Karpas-422 (cell line): ENCODE data around the gene ATF6B. TPM values are rescaled to one million over a fixed set of nuclear protein-coding genes. Genes with fewer than 3 reads are reported as not detected.
"Not testable (repeated sequence)": the region's sequence is repeated elsewhere in the genome, so short reads cannot be mapped to it uniquely, and the experiment has no call there.

Source experiments
- DNase-seq: peaks from one replicate; pipeline ENCODE4 v3.0.0-alpha.2; 2015
- H2AFZ ChIP-seq: fragments of 200-600 bp; sonication (generic); 2 replicates; pipeline ENCODE4 v1.6.1; 2014; ENCODE audit warnings: antibody characterized with exemption, low read length, mixed read lengths
- H3K27ac ChIP-seq: fragments of 200-600 bp; sonication (generic); 2 replicates; pipeline ENCODE4 v1.5.1; 2014; ENCODE audit warnings: mild to moderate bottlenecking, low read length, moderate library complexity
- H3K27me3 ChIP-seq: fragments of 200-600 bp; sonication (generic); 2 replicates; pipeline ENCODE4 v1.6.1; 2014; ENCODE audit warnings: low read length, mixed read lengths
- H3K36me3 ChIP-seq: fragments of 200-600 bp; sonication (generic); 2 replicates; pipeline ENCODE4 v1.6.1; 2014; ENCODE audit warnings: low read length, mixed read lengths; ENCODE audit not compliant: insufficient read depth
- H3K4me1 ChIP-seq: fragments of 200-600 bp; sonication (generic); 2 replicates; pipeline ENCODE4 v1.6.1; 2014; ENCODE audit warnings: mild to moderate bottlenecking, low read length, mixed read lengths
- H3K4me2 ChIP-seq: fragments of 200-600 bp; sonication (generic); 2 replicates; pipeline ENCODE4 v1.6.1; 2014; ENCODE audit warnings: low read length, low read depth, mild to moderate bottlenecking; ENCODE audit not compliant: poor library complexity, severe bottlenecking
- H3K4me3 ChIP-seq: fragments of 200-600 bp; sonication (generic); 2 replicates; pipeline ENCODE4 v1.5.1; 2014; ENCODE audit warnings: mild to moderate bottlenecking, antibody characterized with exemption, low read length, mixed read lengths
- H3K79me2 ChIP-seq: fragments of 200-600 bp; sonication (generic); 2 replicates; pipeline ENCODE4 v1.6.1; 2014; ENCODE audit warnings: mild to moderate bottlenecking, low read length, mixed read lengths
- H3K9ac ChIP-seq: fragments of 200-600 bp; sonication (generic); 2 replicates; pipeline ENCODE4 v1.6.0; 2014; ENCODE audit warnings: low read length
- H3K9me2 ChIP-seq: fragments of 200-600 bp; sonication (generic), shearing (Covaris generic); replicated peaks from 2 replicates; pipeline ENCODE4 v1.6.0; 2014; ENCODE audit warnings: mild to moderate bottlenecking, low read length, moderate library complexity; ENCODE audit not compliant: insufficient read depth
- H3K9me3 ChIP-seq: fragments of 300-700, 200-600 bp; sonication (generic); 2 replicates; pipeline ENCODE4 v1.6.1; 2014; ENCODE audit warnings: low read length, mixed read lengths
- H4K20me1 ChIP-seq: fragments of 200-600 bp; sonication (generic); 2 replicates; pipeline ENCODE4 v1.6.1; 2014; ENCODE audit warnings: mild to moderate bottlenecking, antibody characterized with exemption, low read length, low read depth; ENCODE audit not compliant: insufficient read depth
- total RNA-seq: library from RNA; depleted of rRNA; stranded (reverse); fragments of >200 nt; shearing (Covaris generic); gene quantifications from 2 replicates; pipeline ENCODE4 v1.2.3, GENCODE V29; 2014; ENCODE audit warnings: low replicate concordance

ATF6B gene
- total RNA-seq, 1 experiment from 2014 or later = 51.3 TPM

DNA sequence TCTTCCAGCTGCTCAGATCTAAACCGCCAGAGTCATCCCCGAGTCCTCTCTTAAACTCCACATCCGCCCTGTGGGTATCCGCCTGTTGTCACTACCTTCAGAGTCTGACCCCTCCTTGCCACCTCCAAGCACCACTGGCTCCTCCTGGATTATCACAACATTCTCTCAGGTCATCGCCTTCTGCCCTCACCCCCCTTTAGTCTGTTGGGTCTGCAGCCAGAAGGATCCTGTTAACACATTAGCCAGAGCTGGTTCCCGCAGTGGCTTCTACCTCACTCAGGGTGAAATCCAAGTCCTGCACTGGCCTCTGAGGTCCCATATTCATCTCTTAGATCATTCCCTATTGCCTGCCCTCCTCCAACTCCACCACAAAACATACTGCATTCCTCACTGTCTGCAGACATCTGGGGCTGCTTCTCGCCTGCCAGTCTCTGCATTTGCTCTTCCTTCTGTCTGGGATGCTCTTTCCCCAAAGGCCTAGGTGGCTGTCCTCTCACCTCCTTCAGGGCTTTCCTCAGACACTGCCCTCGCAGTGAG is 53.0 kb downstream of the ATF6B start:
- H3K9ac ChIP-seq = no peak overlapping the region
- H3K9me3 ChIP-seq = no peaks in the 10 kb centered on the region
- no peaks in the 10 kb centered on the region for H3K4me1 ChIP-seq
- no peaks in the 10 kb centered on the region for H3K27me3 ChIP-seq
- H3K79me2 ChIP-seq = no peaks in the 10 kb centered on the region
- H3K36me3 ChIP-seq = no peaks in the 10 kb centered on the region
- H4K20me1 ChIP-seq = no peaks in the 10 kb centered on the region
- no peaks in the 10 kb centered on the region for H3K9me2 ChIP-seq
- H3K27ac ChIP-seq = no peak overlapping the region
- no peak overlapping the region for H3K4me3 ChIP-seq
- H3K4me2 ChIP-seq = no peak overlapping the region
- no peak for DNase-seq
- H2AFZ ChIP-seq = no peak overlapping the region

DNA sequence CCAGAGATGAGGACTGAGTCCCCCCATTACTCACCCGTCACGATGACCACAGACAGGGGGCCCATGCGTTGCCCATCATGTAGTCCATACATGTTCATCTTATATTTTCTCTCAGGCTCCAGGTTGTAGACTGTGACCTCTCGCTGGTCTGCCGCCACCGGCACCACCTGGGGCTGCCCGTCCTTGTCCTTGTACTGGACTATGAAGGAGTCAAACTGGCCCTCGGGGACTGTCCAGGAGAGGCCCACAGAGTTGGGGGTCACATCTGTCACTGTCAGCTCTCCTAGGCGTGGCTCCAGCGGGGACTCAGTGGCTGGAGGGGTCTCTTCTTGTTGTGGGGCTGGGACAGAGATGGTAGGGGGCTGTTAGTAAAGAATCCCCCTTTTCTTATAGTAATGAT is 54.4 kb downstream of the ATF6B start:
- Histone ChIP-seq H4K20me1 (no peaks in the 10 kb centered on the region), H3K4me3 (no peak overlapping the region), H3K9me2 (no peaks in the 10 kb centered on the region), H3K4me2 (no peak overlapping the region), H2AFZ (no peak overlapping the region), H3K79me2 (no peaks in the 10 kb centered on the region), H3K27me3 (no peaks in the 10 kb centered on the region), H3K9me3 (no peaks in the 10 kb centered on the region), H3K4me1 (no peaks in the 10 kb centered on the region), H3K9ac (no peak overlapping the region), H3K36me3 (no peaks in the 10 kb centered on the region), H3K27ac (no peak overlapping the region)
- no peak for DNase-seq

DNA sequence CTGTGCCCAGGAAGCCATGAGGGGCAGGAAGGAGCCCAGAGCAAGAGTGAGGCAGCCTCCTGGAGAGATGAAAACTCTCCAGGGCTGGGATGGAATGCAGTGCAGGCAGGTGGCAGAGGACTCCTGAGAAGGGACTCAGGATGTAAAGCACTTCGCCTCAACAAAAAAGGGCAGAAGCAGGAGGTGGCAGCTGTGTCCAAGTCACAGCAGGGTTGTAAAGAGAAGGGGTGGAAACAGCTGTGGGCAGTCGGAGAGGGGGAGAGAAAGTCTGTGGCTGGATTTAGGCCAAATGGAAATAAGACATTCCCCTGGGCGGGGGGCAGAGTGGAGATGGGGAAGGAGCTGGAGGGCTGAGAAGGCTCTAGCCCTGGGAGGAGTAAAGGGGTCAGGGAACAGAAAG is 54.9 kb downstream of the ATF6B start:
- no peak overlapping the region for H3K27ac ChIP-seq
- H2AFZ ChIP-seq = no peak overlapping the region
- no peaks in the 10 kb centered on the region for H3K4me1 ChIP-seq
- H3K4me2 ChIP-seq = no peak overlapping the region
- H3K9me2 ChIP-seq = no peaks in the 10 kb centered on the region
- no peaks in the 10 kb centered on the region for H3K36me3 ChIP-seq
- DNase-seq = no peak
- H3K9ac ChIP-seq = no peak overlapping the region
- no peaks in the 10 kb centered on the region for H3K9me3 ChIP-seq
- no peaks in the 10 kb centered on the region for H3K27me3 ChIP-seq
- no peak overlapping the region for H3K4me3 ChIP-seq
- H3K79me2 ChIP-seq = no peaks in the 10 kb centered on the region
- no peaks in the 10 kb centered on the region for H4K20me1 ChIP-seq

DNA sequence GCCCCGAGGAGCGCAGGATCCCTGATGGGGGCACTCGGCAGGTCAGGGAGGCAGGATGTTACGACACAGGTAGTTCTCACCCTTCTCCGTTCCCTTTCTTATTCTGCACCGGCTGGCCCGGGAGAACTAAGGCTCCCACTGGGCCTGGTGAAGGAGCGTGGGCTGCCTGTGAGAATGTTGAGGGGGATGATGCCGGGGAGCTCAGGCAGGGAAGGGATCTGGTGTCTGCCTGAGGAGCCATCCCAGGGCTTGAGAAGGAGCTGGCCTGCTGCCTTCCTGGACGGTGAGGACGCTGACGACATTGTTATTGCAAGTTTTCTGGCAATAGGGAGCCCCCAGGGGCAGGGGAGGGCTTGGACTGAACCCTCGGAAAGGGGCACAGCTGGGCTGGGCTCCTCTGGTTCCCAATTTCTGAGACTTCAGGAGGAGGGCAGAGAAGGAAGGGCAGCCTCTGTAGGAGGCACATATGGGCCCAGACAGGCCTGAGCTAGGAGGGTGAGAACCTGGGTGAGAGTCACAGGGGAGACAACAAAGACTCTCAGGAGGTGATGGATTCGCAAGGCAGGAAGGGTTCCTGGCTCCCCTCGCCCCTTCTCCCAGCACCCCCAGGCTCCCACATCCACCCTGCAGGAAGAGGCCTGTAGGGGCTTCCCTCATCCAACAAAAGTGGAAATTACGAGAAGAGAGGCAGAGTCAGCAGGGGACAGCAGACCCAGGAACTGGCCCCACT is 57.1 kb downstream of the ATF6B start:
- Histone ChIP-seq H4K20me1 (no peaks in the 10 kb centered on the region), H3K9ac (no peak overlapping the region), H3K36me3 (no peaks in the 10 kb centered on the region), H3K9me2 (no peaks in the 10 kb centered on the region), H3K4me2 (no peak overlapping the region), H3K4me1 (no peaks in the 10 kb centered on the region), H3K27me3 (no peaks in the 10 kb centered on the region), H2AFZ (no peak overlapping the region), H3K9me3 (no peaks in the 10 kb centered on the region), H3K79me2 (no peaks in the 10 kb centered on the region), H3K4me3 (no peak overlapping the region), H3K27ac (no peak overlapping the region)
- DNase-seq = no peak

- Histone ChIP-seq H3K4me3 (no peak overlapping the region), H3K27ac (no peak overlapping the region), H3K9me2 (no peaks in the 10 kb centered on the region), H3K4me1 (no peaks in the 10 kb centered on the region), H2AFZ (no peak overlapping the region), H3K9ac (no peak overlapping the region), H3K79me2 (no peaks in the 10 kb centered on the region), H3K27me3 (no peaks in the 10 kb centered on the region), H3K36me3 (no peaks in the 10 kb centered on the region), H3K4me2 (no peak overlapping the region), H3K9me3 (no peaks in the 10 kb centered on the region), H4K20me1 (no peaks in the 10 kb centered on the region)
- no peak for DNase-seq
Measured at GRCh38 chr6:32069878-32070515, 58.0 kb downstream of the ATF6B start.

DNA sequence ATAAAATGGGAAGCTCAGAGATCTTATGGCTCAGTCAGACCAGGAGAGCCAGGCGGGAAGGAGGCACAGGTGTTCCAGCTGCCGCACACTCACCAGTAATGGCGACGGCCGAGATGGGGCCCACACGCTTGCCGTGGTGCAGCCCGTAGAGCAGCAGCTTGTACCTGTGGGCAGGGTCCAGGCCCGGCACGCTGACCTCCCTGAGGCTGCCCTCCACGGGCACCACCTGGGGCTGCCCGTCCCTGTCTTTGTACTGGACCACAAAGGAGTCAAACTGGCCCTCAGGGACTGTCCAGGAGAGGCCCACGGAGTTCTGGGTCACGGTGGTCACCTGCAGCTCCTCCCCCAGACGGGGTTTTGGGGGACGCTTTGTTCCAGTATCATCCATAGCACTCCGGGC is 58.6 kb downstream of the ATF6B start:
- no peaks in the 10 kb centered on the region for H4K20me1 ChIP-seq
- no peak overlapping the region for H2AFZ ChIP-seq
- no peaks in the 10 kb centered on the region for H3K36me3 ChIP-seq
- no peaks in the 10 kb centered on the region for H3K79me2 ChIP-seq
- H3K4me3 ChIP-seq = no peak overlapping the region
- H3K9me2 ChIP-seq = no peaks in the 10 kb centered on the region
- no peak overlapping the region for H3K9ac ChIP-seq
- H3K4me1 ChIP-seq = no peaks in the 10 kb centered on the region
- no peak overlapping the region for H3K27ac ChIP-seq
- no peak for DNase-seq
- H3K9me3 ChIP-seq = no peaks in the 10 kb centered on the region
- H3K4me2 ChIP-seq = no peak overlapping the region
- H3K27me3 ChIP-seq = no peaks in the 10 kb centered on the region

GRCh38 chr6:32068867-32069266 is 59.2 kb downstream of the ATF6B start:
- H3K27ac ChIP-seq = no peak overlapping the region
- no peak overlapping the region for H3K4me3 ChIP-seq
- H3K9me2 ChIP-seq = no peaks in the 10 kb centered on the region
- no peaks in the 10 kb centered on the region for H3K4me1 ChIP-seq
- no peak overlapping the region for H2AFZ ChIP-seq
- H3K79me2 ChIP-seq = no peaks in the 10 kb centered on the region
- H3K36me3 ChIP-seq = no peaks in the 10 kb centered on the region
- no peaks in the 10 kb centered on the region for H3K9me3 ChIP-seq
- H3K27me3 ChIP-seq = no peaks in the 10 kb centered on the region
- H3K4me2 ChIP-seq = no peak overlapping the region
- no peak for DNase-seq
- H4K20me1 ChIP-seq = no peaks in the 10 kb centered on the region
- no peak overlapping the region for H3K9ac ChIP-seq

- H3K27ac ChIP-seq, H3K79me2 ChIP-seq, H3K27me3 ChIP-seq, DNase-seq, H3K36me3 ChIP-seq, H4K20me1 ChIP-seq, H3K9me3 ChIP-seq, H3K4me3 ChIP-seq, H2AFZ ChIP-seq, H3K4me1 ChIP-seq, H3K4me2 ChIP-seq, H3K9me2 ChIP-seq, H3K9ac ChIP-seq: not testable (repeated sequence)
Measured at GRCh38 chr6:32068315-32068714, 59.7 kb downstream of the ATF6B start.
